T-helper 2 cell treated with Interferon-gamma antibody and Interleukin-4, amounts not matched to agents 5 μg/mL and 100 μg/mL, for 36 hours (primary cell): Measurements from ENCODE around the gene CCT2.

Experiments used
- DNase-seq: peaks from one replicate; pipeline ENCODE4 v3.0.0; 2021; ENCODE audit warnings: low spot score
- H3K27ac Mint-ChIP-seq: one replicate; pipeline ENCODE4 v1.8.0; 2021; ENCODE audit warnings: mild to moderate bottlenecking, mixed read lengths
- H3K27me3 Mint-ChIP-seq: one replicate; pipeline ENCODE4 v1.8.0; 2021; ENCODE audit warnings: low read depth, mixed read lengths
- H3K36me3 Mint-ChIP-seq: one replicate; pipeline ENCODE4 v1.8.0; 2021; ENCODE audit warnings: low read depth, mixed read lengths
- H3K4me1 Mint-ChIP-seq: one replicate; pipeline ENCODE4 v1.8.0; 2021; ENCODE audit warnings: low read depth, mixed read lengths
- H3K4me3 Mint-ChIP-seq: one replicate; pipeline ENCODE4 v1.8.0; 2022; ENCODE audit warnings: mild to moderate bottlenecking, moderate library complexity, mixed read lengths
- H3K9me3 Mint-ChIP-seq: one replicate; pipeline ENCODE4 v1.8.0; 2021; ENCODE audit warnings: mixed read lengths

CCT2 gene

GRCh38 chr12:69639400-69640016, 54.2 kb downstream of the CCT2 start:
- no peaks in the 10 kb centered on the region for H3K36me3 Mint-ChIP-seq
- peak; percentile 30 for DNase-seq
- H3K9me3 Mint-ChIP-seq: no peaks in the 10 kb centered on the region
- H3K4me3 Mint-ChIP-seq: no peak overlapping the region
- no peak overlapping the region for H3K27ac Mint-ChIP-seq
- H3K27me3 Mint-ChIP-seq: peaks cover 6% of the 10 kb centered on the region
- H3K4me1 Mint-ChIP-seq: peaks cover 2% of the 10 kb centered on the region

- Mint-ChIP-seq H3K4me1 (peaks cover 2% of the 10 kb centered on the region), H3K36me3 (no peaks in the 10 kb centered on the region), H3K9me3 (no peaks in the 10 kb centered on the region), H3K27ac (no peak overlapping the region), H3K27me3 (peaks cover 9% of the 10 kb centered on the region), H3K4me3 (no peak overlapping the region)
- no peak for DNase-seq
These were observed 56.3 kb downstream of the CCT2 start for GRCh38 chr12:69641546-69641945.

- Mint-ChIP-seq H3K4me1 (peaks cover 2% of the 10 kb centered on the region), H3K9me3 (no peaks in the 10 kb centered on the region), H3K27me3 (peaks cover 12% of the 10 kb centered on the region), H3K4me3 (no peak overlapping the region), H3K27ac (no peak overlapping the region), H3K36me3 (no peaks in the 10 kb centered on the region)
- no peak for DNase-seq
These were observed 57.3 kb downstream of the CCT2 start for GRCh38 chr12:69642531-69642930.

- H3K9me3 Mint-ChIP-seq: no peaks in the 10 kb centered on the region
- H3K36me3 Mint-ChIP-seq: no peaks in the 10 kb centered on the region
- H3K4me1 Mint-ChIP-seq: peaks cover 1% of the 10 kb centered on the region
- peaks cover 20% of the 10 kb centered on the region for H3K27me3 Mint-ChIP-seq
- H3K27ac Mint-ChIP-seq: no peak overlapping the region
- DNase-seq: no peak
- no peak overlapping the region for H3K4me3 Mint-ChIP-seq
These were observed 59.3 kb downstream of the CCT2 start for GRCh38 chr12:69644511-69644910.

GRCh38 chr12:69645031-69645430, 59.8 kb downstream of the CCT2 start:
- Mint-ChIP-seq H3K27ac (no peak overlapping the region), H3K4me3 (no peak overlapping the region), H3K27me3 (peaks cover 24% of the 10 kb centered on the region), H3K36me3 (no peaks in the 10 kb centered on the region), H3K4me1 (no peaks in the 10 kb centered on the region), H3K9me3 (no peaks in the 10 kb centered on the region)
- no peak for DNase-seq

- H3K4me3 Mint-ChIP-seq: no peak overlapping the region
- DNase-seq: no peak
- peaks cover 36% of the 10 kb centered on the region for H3K27me3 Mint-ChIP-seq
- H3K9me3 Mint-ChIP-seq: no peaks in the 10 kb centered on the region
- no peak overlapping the region for H3K27ac Mint-ChIP-seq
- H3K4me1 Mint-ChIP-seq: no peaks in the 10 kb centered on the region
- no peaks in the 10 kb centered on the region for H3K36me3 Mint-ChIP-seq
These were observed 61.9 kb downstream of the CCT2 start for GRCh38 chr12:69647178-69647577.

- Mint-ChIP-seq H3K27ac (no peak overlapping the region), H3K27me3 (peaks cover 34% of the 10 kb centered on the region), H3K4me1 (no peaks in the 10 kb centered on the region), H3K9me3 (no peaks in the 10 kb centered on the region), H3K4me3 (no peak overlapping the region), H3K36me3 (no peaks in the 10 kb centered on the region)
- DNase-seq: no peak
These were observed 63.2 kb downstream of the CCT2 start for GRCh38 chr12:69648476-69648875.

- DNase-seq: no peak
- Mint-ChIP-seq H3K27me3 (peaks cover 36% of the 10 kb centered on the region), H3K9me3 (no peaks in the 10 kb centered on the region), H3K36me3 (no peaks in the 10 kb centered on the region), H3K4me1 (no peaks in the 10 kb centered on the region), H3K27ac (no peak overlapping the region), H3K4me3 (no peak overlapping the region)
These were observed 64.3 kb downstream of the CCT2 start for GRCh38 chr12:69649529-69649928.
